ENCODE measurements around the gene TRIM34.
"Not testable (repeated sequence)": the region's sequence is repeated elsewhere in the genome, so short reads cannot be mapped to it uniquely, and the experiment has no call there.

DNA sequence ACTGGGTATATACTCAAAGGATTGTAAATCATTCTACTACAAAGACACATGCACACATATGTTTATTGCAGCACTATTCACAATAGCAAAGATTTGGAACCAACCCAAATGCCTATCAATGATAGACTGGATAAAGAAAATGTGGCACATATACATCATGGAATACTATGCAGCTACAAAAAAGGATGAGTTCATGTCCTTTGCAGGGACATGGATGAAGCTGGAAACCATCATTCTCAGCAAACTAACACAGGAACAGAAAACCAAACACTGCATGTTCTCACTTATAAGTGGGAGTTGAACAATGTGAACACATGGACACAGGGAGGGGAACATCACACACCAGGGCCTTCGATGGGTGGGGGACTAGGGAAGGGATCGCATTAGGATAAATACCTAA, 32.2 kb downstream of the TRIM34 start:
- TF ChIP-seq, protein P1, sequence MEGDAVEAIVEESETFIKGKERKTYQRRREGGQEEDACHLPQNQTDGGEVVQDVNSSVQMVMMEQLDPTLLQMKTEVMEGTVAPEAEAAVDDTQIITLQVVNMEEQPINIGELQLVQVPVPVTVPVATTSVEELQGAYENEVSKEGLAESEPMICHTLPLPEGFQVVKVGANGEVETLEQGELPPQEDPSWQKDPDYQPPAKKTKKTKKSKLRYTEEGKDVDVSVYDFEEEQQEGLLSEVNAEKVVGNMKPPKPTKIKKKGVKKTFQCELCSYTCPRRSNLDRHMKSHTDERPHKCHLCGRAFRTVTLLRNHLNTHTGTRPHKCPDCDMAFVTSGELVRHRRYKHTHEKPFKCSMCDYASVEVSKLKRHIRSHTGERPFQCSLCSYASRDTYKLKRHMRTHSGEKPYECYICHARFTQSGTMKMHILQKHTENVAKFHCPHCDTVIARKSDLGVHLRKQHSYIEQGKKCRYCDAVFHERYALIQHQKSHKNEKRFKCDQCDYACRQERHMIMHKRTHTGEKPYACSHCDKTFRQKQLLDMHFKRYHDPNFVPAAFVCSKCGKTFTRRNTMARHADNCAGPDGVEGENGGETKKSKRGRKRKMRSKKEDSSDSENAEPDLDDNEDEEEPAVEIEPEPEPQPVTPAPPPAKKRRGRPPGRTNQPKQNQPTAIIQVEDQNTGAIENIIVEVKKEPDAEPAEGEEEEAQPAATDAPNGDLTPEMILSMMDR (IDR thresholded peaks at IDR 0.05): not testable (repeated sequence)
- TF ChIP-seq POLR2AphosphoS5 (IDR thresholded peaks at IDR 0.05): not testable (repeated sequence)
